22Rv1 (cell line): ENCODE data around the gene MYCBP2.

Experiments
- CTCF ChIP-seq: fragments of 450-650 bp; IDR thresholded peaks from 2 replicates; pipeline ENCODE4 v1.5.1; 2017; ENCODE audit warnings: mild to moderate bottlenecking
- ZFX ChIP-seq: fragments of 450-650 bp; IDR thresholded peaks from 2 replicates; pipeline ENCODE4 v1.6.1; 2017; ENCODE audit warnings: antibody characterized with exemption, borderline replicate concordance

- TF ChIP-seq CTCF (no peak), ZFX (no peak)
These were observed 279.1 kb downstream of the MYCBP2 start for GRCh38 chr13:77047649-77048343.
